HG03060 (cell line): Measurements from ENCODE around the gene CCDC27.

Experiments
- ATAC-seq: cut with Tn5 transposase; IDR thresholded peaks from one replicate; pipeline ENCODE4 v1.9.1; 2021; ENCODE audit warnings: low read depth, moderate number of reproducible peaks; ENCODE audit not compliant: unreplicated experiment

The CCDC27 gene

DNA sequence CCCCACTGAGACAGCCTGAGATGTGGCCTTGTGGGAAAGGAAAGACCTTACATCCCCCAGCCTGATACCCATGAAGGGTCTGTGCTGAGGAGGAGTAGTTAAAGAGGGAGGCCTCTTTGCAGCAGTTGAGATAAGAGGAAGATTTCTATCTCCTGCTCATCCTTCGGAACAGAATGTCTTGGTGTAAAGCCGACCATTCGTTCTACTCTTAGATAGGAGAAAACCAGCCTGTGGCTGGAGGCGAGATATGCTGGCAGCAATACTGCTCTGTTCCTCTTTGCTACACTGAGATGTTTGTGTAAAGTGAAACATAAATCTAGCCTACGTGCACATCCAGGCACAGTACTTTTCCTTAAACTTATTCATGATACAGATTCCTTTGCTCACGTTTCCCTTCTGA, 1.5 kb upstream of the CCDC27 start:
- no peak for ATAC-seq

DNA sequence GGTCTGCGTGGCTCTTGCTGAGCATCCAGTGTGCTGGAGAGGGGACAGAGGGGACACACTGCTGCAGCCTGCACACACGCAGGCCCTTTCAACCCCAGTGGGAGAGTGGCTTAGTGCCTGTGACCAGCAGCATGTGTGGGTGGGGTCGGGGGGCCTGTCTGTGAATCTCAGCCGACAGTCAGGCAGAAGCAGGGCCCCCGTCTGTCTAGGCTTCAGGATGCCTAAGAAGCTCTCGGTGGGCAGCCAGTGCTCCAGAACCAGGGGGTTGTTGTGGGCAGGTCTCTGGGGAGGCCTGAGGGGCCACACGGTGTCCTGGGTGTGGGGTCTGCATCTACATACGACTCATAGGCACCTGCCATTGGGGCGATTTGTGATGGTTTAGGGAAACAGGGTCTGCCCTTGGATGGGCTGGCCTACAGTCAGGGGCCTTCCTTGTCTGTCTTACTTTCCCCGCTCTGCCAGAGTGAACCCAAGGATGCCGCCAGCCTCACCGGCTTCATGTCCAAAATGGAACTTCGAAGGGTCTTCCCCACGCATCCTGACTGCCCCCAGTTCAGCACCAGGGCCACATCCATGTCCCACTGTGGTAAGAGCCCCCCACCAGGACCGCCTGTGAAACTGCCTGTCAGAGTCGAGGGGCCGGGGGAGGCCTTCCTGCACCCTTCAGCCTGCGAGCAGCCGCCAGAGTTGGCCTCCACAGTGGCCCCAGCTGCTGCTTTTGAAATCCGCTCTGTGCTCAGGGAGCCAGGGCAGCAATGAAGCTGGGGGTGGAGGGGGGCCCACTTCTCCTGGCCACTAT, 1.6 kb downstream of the CCDC27 start:
- no peak for ATAC-seq

DNA sequence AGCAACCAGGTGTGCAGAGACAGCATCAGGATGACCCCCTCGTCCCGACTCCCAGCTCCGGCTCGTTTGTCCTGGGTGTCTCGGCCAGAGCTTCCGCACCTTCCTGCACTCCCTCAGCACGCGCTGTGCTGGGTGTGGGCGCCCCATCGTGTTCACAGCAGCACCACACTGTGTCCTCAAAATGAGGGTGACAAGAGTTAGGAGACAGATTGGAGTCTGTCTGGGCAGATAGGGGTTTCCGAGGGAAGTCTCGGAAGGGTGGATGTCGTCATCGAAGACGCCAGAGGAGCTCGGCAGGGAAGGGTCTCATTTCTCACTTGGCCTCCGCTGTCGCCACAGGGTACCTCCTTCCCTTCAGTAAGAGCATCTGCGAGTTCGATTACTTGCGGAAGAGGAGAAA, 4.1 kb downstream of the CCDC27 start:
- ATAC-seq: no peak

DNA sequence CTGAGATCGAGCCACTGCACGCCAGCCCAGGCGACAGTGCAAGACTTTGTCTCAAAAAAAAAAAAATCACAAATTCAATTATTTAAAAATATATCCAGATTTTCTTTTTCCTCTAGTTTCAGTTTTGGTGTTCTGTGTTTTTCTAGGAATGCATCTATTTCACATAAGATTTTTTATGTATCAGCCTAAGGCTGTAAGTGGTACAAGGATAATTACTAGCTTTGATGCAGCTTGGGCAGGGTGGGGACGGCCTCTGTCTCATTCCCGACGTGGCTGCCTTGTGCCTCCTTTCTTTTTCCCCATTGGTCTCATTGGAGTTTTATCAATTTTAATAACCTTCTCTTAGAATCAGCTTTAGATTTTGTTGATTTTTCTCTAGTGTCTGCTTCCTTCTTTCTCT, 6.9 kb downstream of the CCDC27 start:
- no peak for ATAC-seq

DNA sequence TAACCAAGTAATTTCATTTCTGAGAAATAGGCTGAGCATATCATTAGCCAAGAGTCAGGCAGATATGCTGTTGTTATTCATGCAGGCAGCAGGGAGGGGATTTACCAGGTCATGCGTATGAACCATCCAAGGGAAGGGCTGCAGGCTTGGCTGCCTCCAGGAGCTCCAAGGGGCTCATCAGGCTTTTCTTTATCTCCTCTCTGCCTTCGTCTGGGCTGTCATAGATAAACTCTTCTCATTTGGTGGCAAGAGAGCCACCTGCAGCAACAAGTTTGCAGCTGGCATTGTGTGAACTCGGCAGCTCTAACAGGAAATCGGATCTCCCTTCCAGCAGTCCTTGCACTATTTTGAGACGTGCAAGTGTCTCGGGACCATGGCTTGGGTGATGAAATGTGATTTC, 7.5 kb downstream of the CCDC27 start:
- no peak for ATAC-seq

DNA sequence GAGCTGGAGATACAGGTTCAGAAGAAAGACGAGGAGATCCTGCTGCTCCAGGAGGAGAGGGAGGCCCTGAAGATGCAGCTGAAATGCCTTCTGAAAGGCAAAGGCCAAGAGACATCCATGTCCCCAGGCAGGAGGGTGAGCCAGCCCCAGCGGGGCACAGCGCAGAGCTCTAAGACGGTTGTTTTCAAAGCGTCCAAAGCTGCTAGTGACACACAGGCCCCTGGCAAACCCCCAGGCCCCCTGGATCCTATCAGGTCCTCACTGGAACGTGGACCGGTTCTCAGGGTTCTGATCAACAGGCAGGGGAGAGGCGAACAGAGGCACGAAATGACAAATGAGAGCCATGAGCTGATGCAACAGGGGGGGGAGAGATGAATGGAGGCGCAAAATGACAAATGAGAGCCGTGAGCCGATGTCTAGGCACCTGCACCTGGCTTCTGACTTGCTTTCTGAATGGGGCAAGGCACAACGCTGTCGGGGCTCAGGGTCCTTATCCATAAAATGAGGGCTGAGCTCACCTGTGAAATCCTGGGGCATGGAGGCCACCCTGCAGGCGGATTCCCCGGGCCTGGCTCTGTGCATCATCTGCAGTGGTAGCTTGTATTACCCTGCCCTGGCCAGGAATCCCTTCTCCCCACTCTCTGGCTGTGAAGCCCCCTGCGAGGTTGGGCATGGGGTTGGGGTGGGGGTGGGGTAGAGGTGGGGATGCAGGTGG, 9.2 kb downstream of the CCDC27 start:
- ATAC-seq: no peak

DNA sequence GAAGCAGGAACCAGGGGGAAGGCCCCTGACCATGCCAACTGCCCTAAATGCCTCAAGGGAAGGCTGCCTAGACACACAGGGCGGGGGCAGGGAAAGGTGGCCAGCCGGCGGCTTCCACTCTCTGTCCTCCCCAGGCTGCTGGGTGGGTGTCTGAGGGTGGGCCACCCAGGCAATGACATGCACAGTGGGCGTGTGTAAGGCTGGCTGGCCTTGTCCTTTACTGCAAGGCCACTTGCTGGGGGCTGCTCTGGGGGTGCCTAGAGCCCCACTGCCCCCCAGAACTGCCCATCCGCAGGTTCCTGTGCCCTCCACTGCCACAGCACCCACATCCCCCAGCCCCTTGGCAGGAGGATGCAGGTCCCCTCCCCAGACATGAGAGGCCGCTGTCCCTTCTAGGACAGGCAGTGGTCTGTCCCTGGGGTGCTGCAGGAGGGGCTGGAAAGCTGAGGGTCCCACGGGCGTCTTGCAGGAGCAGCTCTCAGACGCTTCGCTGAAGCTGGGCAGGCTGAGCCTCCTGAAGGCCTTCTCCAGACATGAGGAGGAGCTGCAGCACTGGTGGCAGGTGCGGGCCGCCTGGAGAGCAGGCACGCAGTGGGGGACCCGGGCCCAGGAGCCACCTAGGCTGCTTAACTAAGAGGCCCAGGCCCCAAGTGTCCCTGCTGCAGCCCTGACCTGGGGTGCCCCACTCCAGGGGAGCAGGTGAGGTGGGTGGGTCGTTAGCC, 10.1 kb downstream of the CCDC27 start:
- no peak for ATAC-seq

DNA sequence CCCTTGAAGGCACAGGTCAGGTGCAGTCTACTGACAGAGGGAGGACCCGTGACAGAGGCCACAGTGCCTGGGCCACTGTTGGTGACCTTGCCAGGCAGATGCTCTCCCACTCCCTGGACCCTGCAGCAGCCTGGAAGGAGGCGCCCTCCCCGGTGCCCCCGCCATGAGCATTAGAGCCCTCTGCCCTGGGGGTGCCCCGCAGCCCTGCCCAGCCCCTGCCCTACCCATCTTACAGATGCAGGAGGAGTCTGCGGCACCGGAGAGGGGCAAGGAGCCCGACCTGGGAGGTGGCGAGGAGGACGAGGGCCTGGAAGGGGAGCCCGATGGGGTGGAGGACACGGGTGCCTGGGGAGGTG, 10.6 kb downstream of the CCDC27 start:
- ATAC-seq: no peak

DNA sequence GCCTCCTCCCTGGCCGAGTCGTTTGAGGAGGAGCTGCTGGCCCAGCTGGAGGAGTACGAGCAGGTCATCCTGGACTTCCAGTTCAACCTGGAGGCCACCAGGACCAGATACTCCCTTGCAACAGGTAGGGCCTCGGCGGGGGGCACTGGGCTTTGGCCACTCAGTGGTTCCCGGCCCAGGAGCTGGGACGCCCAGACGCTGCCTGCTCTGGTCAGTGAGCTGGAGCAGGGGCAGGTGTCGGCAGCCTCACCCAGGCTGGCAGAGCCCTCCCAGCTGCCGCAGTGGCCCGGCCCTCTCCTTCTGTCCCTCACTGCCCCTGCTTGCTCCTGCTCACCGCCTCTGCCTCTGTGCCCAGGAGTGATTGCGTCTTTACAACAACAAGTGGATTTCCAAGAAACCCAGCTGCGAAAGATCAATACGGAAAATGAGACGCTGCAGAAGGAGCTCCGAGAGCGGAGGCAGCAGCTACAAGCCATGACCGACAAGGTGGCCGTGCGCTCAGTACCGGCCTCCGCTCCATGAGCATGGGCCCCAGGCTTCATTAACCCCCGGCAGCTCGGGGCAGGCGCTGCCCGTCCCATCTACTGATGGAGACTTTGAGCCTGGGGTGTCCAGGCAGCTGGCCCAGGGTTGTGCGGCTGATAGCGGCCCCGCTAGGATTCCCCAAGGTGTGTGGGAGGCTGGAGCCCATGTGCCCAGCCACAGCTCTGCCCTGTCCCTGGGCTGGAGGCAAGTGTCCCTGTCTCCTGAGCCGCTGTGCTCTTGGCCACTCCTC, 11.3 kb downstream of the CCDC27 start:
- no peak for ATAC-seq

DNA sequence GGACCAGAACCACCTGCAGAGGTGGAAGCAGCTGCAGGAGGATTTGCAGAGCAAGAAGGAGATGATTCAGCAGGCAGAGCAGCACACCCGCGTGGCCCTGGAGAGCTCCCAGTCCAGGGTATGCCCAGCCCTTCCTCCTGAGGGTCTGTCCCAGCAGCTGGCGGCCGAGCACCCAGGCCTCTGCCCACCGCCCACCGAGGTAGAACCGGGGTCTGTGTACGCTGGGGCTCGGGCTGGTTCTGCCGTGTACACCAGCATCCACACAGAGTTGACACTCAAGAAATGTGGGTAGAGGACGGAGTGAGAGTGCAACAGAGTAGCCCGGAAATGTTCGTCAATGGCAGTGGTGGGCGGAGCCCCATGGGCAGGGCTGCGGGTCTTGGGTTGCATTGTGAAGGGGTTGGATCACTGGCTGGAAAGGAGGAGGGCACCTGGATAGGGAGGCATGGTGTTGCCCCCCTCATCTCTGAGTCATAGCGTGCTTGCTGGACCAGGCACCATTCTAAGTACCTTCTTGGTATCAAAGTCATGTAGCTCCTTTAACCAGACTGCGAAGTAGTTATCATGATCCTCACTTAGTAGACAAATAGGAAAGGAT, 15.2 kb downstream of the CCDC27 start:
- no peak for ATAC-seq

DNA sequence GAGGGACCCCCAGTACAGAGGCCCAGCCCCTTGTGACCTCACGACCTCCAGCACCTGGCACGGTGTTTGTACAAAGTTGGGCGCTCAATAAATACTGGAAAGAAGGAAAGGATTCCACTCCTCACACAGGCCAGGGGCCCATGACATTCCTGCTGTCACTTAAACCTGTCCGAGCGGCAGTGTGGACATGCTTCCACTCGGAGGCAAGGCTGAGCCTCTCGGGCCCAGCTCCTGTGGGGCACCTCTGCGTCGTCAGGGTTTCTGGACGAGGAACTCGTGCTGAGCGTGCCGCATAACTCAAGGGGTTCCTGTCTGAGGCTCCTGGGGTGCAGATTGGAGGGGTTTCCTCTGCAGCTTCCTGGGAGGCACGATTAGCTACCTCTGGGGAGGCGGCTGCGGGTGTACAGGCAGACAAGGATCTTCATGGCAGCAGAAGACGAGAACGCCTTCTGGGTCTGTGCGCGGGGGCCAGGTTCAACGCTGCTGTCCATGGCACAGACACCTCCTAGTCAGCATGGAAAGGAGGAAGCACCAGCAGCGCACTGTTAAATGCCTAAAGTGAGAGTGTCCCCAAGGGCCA, 16.7 kb downstream of the CCDC27 start:
- ATAC-seq: no peak

DNA sequence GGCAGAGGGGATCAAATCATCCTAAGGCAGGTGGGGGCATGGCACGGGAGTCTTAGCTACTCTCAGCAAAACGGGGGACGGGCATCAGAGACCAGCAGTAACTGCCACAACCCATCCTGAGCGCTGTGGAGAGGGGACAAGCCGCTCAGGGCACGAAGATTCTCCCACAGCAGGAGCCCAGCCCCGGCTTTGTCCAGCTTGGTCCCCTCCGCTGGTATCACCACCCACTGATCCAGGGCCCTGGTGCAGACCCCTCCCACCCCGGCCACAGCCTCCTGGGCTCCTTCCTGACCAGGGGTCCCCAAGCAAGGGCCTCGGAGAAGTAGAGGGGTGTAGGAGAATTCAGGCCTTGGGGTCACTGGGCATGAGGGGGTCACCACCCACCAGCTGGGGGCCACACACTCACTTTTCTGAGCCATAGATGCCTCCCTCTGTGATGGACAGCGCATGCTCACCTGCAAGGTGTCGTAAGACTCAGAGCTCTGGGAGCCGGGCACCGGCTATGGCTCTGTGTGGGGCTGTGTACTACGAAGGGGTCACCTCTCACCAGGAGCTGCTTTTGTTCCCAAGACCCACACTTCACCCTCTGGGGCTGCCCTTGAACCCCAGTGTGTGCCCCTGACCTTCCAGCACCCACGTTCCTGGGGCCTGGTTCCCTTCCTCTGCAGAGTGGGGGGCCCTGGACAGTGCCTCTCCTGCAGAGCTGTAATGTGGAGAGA, 18.0 kb downstream of the CCDC27 start:
- ATAC-seq: no peak

DNA sequence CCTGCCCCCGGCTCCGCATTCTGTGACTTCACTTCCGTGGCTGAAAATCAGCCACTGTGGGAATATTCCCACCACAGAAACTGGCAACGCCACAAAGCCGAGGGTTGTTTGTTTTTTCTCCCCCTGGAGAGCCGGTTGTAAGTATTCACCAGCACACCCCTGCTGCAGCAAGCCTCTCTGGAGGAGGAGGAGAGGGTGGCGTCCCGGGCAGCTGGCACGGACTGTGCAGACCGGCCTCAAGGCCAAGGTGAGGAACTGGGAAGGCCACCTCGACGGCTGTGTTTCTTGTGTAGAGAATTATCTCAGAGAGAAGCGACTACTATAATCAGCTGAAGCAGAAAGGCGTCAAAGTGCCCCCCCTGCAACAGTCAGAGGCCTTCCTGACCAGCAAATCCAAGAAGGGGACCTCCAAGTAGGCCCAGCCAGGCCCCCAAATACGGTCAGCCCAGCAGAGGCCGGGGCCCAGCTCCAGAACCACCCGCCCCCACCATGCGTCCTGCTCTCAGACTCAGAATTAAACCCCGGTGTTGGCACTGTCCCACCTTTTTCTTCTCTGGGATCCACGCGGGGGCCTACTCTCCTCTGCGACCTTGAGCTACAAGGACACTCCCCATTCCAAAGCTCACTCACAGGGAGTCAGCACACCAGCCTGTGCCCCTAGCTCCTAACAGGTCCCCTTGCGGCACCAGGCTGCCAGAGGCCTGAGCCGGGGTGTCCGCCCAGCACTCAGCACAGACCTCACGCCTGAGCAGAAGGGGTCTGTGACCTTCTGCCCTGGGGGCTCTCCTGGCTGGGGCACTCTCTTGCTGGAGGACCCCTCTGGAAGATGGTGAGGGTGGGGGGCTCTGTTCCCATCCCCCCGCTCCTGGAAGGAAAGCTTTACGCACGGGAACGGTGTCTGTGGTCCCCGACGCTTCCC, 19.1 kb downstream of the CCDC27 start:
- ATAC-seq: no peak

DNA sequence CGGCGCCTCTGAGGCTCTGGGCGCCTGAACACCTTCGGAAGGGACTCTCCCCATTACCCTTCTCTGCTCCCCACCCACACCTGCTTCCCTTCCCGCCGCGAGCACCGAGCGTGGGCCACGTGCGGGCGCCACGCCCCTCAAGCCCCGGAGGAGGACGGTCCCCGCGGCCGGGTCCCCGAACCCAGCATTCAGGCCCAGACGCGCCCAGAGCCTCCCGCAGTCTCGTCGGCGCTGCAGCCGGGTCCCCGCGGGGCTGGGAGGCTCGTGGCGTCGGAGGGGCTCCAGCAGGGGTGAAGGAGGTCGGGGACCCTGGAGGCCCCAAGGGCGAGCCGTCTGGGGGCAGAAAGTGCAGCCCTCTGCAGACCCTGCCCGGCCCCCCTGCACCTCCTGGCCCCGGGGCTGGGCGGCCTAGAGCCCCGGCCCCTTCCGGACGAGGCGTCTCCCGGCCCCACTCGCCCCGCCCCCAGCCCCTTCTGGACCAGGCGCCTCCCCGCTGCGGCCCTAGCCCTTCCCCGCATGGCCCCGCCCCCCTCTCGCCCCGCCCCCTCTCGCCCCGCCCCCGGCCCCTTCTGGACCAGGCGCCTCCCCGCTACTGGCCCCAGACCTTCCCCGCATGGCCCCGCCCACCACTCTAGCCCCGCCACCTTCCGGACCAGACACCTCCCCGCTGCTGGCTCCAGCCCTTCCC, 19.9 kb downstream of the CCDC27 start:
- ATAC-seq: no peak

DNA sequence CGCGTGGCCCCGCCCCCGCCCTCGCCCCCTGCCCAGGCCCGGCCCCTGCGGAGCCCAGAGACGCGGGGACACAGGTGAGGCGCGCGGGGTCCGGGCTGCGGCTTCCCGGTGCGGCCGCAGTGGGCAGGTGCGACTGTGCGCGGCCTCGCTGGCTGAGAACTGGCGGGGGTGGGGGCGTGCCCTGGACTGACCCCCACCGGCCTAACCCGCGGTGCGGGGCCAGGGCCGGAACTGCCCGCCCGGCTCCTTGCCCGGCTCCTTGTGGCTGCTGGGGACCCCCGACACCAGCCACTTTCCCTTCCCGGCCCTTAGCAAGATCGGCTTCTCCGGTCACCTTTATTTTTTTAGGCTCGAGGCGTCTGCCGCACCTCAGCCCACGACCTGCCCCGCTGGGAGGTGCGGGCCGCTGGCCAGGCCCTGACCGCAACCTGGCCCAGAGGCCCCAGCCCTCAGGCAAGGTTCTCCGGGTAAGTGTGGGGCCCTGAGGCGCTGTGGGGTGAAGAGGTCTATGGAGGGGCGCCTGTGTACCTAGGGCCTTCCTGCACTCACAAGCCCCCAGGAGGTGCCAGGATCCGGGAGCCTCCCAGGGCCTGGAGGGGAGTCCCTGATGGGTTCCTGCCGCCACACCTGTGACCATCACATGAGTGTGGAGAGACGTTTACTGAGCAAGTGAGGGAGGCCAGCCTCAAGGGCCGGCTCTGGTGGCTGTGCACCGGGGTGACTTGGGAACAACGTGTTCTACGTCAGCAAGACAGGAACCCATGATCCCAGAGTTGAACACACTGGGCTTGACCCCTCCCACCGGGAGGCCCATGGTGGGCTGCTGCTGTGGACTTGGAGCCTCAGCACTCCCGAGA, 20.7 kb downstream of the CCDC27 start, which contains the start of gene SMIM1:
Gene SMIM1 (plus strand): TSS at position 35 of the 857 bp plus-strand sequence. CDS start 2,625 bp downstream, outside the sequence.
- no peak for ATAC-seq

DNA sequence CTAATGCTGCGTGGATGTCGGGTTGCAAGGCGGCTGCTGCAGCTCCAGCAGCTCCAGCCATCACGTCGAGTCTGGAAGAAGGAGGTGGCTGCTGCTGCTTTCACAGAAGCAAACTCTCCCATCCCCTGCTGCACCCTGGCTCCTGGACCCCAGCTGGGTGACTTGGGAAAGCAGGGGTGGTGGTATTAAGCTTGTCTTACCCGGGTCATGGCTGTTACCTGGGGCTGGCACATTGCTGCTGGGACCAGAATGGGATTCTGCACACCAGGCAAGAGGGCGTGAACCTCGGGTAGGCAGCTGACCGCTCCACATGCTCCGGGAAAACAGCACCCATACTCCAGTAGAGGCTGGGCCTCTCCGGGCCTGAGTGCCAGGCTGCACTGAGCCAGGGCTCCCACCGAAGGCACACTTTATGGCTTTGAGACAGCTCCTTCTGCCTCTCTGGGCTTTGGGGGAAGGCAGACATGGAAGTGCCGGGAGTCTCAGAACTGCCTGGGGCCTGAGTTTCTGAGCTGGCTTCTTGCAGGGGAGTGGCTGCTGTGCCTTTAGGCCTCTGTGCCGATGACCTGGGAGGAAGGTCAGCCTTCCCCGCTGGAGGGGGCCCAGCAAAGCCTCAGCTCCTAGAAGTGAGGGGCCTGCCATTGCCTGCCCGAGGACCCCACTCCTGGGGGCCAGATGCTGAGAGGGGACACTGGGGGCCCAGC, 21.5 kb downstream of the CCDC27 start:
- ATAC-seq: no peak
